Hepatocyte (in vitro differentiated cells): ENCODE measurements around the gene GULP1.

ENCODE experiments used
- CTCF ChIP-seq: fragments of 200-600 bp; sonication (generic); IDR thresholded peaks from 2 replicates; pipeline ENCODE4 v1.5.1; 2016; ENCODE audit warnings: antibody characterized with exemption, mild to moderate bottlenecking; ENCODE audit not compliant: poor library complexity
- EZH2phosphoT487 ChIP-seq: fragments of 200-600 bp; sonication (generic); IDR thresholded peaks from one replicate; pipeline ENCODE4 v1.6.1; 2018; ENCODE audit warnings: antibody characterized with exemption, mild to moderate bottlenecking, low read depth, moderate library complexity; ENCODE audit not compliant: unreplicated experiment, severe bottlenecking

DNA sequence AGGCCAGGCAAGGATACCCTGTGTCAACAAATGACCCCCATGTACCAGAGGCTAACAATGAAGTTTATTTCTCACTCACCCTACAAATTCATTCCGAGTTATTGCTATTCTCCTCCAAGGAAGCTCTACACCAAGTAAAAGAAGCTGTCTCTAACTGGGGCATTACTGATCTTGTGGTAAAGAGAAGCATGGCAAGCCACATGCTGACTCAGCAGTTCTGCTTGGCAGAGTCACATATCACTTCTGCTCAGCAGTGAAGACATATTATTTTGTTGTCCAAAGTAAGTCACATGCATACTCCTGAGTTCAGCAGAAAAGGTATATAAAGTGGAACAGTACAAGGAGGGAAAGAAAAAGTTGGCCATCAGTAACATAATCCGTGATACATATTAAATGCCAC, 315.8 kb downstream of the GULP1 start:
- TF ChIP-seq EZH2phosphoT487 (no peak), CTCF (no peak)
